OCI-LY1 (cell line): ENCODE measurements around the gene TSHZ3.

Source experiments
- H2AFZ ChIP-seq: fragments of 200-600 bp; sonication (generic), shearing (Covaris generic); 2 replicates; pipeline ENCODE4 v1.6.0; 2014; ENCODE audit warnings: antibody characterized with exemption, mild to moderate bottlenecking, low read length
- H3F3A ChIP-seq: fragments of 200-600 bp; sonication (generic), shearing (Covaris generic); 2 replicates; pipeline ENCODE4 v1.6.0; 2014; ENCODE audit warnings: mild to moderate bottlenecking, antibody characterized with exemption, low read length, moderate library complexity; ENCODE audit not compliant: insufficient read depth
- H3K27ac ChIP-seq: fragments of 200-600 bp; sonication (generic); 2 replicates; pipeline ENCODE4 v1.5.1; 2014; ENCODE audit warnings: low read length, mixed run types, mild to moderate bottlenecking, low read depth; ENCODE audit not compliant: poor library complexity, severe bottlenecking
- H3K27me3 ChIP-seq: fragments of 200-600 bp; sonication (generic); 2 replicates; pipeline ENCODE4 v1.6.0; 2014; ENCODE audit warnings: antibody characterized with exemption, mild to moderate bottlenecking, low read length, moderate library complexity; ENCODE audit not compliant: insufficient read depth
- H3K36me3 ChIP-seq: fragments of 200-600 bp; sonication (generic); 2 replicates; pipeline ENCODE4 v1.6.1; 2014; ENCODE audit warnings: mild to moderate bottlenecking, antibody characterized with exemption, low read length, moderate library complexity, mixed read lengths; ENCODE audit not compliant: insufficient read depth
- H3K4me1 ChIP-seq: fragments of 200-600 bp; sonication (generic); 2 replicates; pipeline ENCODE4 v1.5.1; 2014; ENCODE audit warnings: mild to moderate bottlenecking, low read length, moderate library complexity; ENCODE audit not compliant: insufficient read depth, severe bottlenecking
- H3K4me2 ChIP-seq: fragments of 200-600 bp; sonication (generic), shearing (Covaris generic); 2 replicates; pipeline ENCODE4 v1.6.1; 2014; ENCODE audit warnings: low read length
- H3K4me3 ChIP-seq: fragments of 200-600 bp; sonication (generic); 2 replicates; pipeline ENCODE4 v1.5.1; 2014; ENCODE audit warnings: low read length, low read depth, mild to moderate bottlenecking, mixed read lengths; ENCODE audit not compliant: poor library complexity, severe bottlenecking
- H3K79me2 ChIP-seq: fragments of 200-600 bp; shearing (Covaris generic); 2 replicates; pipeline ENCODE4 v1.6.1; 2016; ENCODE audit warnings: mixed run types, low read length, mixed read lengths; ENCODE audit not compliant: insufficient read depth
- H3K9ac ChIP-seq: fragments of 200-600 bp; sonication (generic), shearing (Covaris generic); 2 replicates; pipeline ENCODE4 v1.6.1; 2014; ENCODE audit warnings: mild to moderate bottlenecking, low read length, mixed read lengths
- H3K9me2 ChIP-seq: fragments of 200-600 bp; sonication (generic), shearing (Covaris generic); 2 replicates; pipeline ENCODE4 v1.6.1; 2014; ENCODE audit warnings: low read depth, mild to moderate bottlenecking, low read length, mixed read lengths
- H3K9me3 ChIP-seq: fragments of 200-600 bp; shearing (Covaris generic); 2 replicates; pipeline ENCODE4 v1.6.1; 2014; ENCODE audit warnings: low read length, mixed read lengths
- H4K20me1 ChIP-seq: fragments of 200-600 bp; sonication (generic), shearing (Covaris generic); 2 replicates; pipeline ENCODE4 v1.6.0; 2016; ENCODE audit warnings: mild to moderate bottlenecking, low read length; ENCODE audit not compliant: insufficient read depth
- EZH2 ChIP-seq: fragments of 200-600 bp; sonication (generic), shearing (Covaris generic); IDR thresholded peaks from 2 replicates; pipeline ENCODE4 v1.8.0; 2017; ENCODE audit warnings: borderline replicate concordance, mixed run types, mild to moderate bottlenecking, antibody characterized with exemption, low read length, moderate library complexity, mixed read lengths
- TF ChIP-seq, protein P1 (sequence below): fragments of 200-600 bp; sonication (generic), shearing (Covaris generic); IDR thresholded peaks from 2 replicates; pipeline ENCODE4 v1.5.1; 2017; ENCODE audit warnings: mild to moderate bottlenecking, antibody characterized with exemption, low read length, moderate library complexity, mixed read lengths

TSHZ3 gene

GRCh38 chr19:31335716-31336115 is 13.5 kb downstream of the TSHZ3 start:
- Histone ChIP-seq H3K4me2 (no peak overlapping the region), H3K9ac (no peak overlapping the region), H3K4me1 (no peaks in the 10 kb centered on the region), H3F3A (no peaks in the 10 kb centered on the region), H3K4me3 (no peak overlapping the region), H3K27ac (no peak overlapping the region), H3K79me2 (no peaks in the 10 kb centered on the region), H2AFZ (no peak overlapping the region), H3K36me3 (no peaks in the 10 kb centered on the region), H3K9me2 (no peaks in the 10 kb centered on the region), H4K20me1 (no peaks in the 10 kb centered on the region), H3K27me3 (no peaks in the 10 kb centered on the region), H3K9me3 (no peaks in the 10 kb centered on the region)
- no peak for TF ChIP-seq EZH2

- Histone ChIP-seq H3K4me2 (no peak overlapping the region), H3K9ac (no peak overlapping the region), H3K79me2 (no peaks in the 10 kb centered on the region), H3K27ac (no peak overlapping the region), H3K36me3 (no peaks in the 10 kb centered on the region), H3K4me3 (no peak overlapping the region), H3F3A (no peaks in the 10 kb centered on the region), H3K27me3 (no peaks in the 10 kb centered on the region), H3K9me3 (no peaks in the 10 kb centered on the region), H3K9me2 (no peaks in the 10 kb centered on the region), H4K20me1 (no peaks in the 10 kb centered on the region), H2AFZ (no peak overlapping the region), H3K4me1 (no peaks in the 10 kb centered on the region)
- TF ChIP-seq EZH2: no peak
- TF ChIP-seq, protein P1, sequence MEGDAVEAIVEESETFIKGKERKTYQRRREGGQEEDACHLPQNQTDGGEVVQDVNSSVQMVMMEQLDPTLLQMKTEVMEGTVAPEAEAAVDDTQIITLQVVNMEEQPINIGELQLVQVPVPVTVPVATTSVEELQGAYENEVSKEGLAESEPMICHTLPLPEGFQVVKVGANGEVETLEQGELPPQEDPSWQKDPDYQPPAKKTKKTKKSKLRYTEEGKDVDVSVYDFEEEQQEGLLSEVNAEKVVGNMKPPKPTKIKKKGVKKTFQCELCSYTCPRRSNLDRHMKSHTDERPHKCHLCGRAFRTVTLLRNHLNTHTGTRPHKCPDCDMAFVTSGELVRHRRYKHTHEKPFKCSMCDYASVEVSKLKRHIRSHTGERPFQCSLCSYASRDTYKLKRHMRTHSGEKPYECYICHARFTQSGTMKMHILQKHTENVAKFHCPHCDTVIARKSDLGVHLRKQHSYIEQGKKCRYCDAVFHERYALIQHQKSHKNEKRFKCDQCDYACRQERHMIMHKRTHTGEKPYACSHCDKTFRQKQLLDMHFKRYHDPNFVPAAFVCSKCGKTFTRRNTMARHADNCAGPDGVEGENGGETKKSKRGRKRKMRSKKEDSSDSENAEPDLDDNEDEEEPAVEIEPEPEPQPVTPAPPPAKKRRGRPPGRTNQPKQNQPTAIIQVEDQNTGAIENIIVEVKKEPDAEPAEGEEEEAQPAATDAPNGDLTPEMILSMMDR: no peak
Measured at GRCh38 chr19:31334849-31335624, 14.2 kb downstream of the TSHZ3 start.

DNA sequence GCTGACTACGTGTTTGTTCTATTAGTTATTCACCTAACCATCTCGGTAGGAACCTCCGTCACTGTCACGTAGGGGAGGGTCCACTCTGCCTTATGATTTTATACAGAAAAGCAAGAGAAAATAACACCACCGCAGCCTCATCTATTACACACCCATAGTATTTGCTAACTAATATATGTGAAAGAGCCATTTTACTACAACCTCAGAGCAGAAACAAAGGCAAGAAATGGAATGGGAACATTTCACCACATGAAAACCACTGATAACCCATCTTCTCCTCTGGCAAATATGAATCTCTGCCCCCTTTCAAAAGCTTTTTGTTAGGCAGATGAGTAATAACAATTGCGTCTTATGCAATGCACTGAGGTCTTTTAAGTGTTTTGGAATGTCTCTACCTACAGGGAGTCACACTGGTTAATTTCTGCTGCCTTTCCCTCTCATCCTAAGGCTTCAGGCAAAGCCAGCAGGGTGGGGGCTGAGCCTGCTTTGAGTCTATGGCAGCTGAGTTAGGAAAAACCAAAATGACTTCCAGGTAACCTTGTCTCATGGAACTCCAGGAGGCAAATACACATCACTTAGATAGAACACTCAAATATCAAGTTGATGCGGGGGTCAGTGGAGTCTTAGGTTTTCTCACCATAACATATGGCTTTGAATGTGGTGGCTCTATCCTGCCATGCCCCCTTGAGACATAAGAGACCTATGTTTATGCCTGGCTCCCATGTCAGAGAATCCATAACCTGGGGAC is 15.0 kb downstream of the TSHZ3 start:
- Histone ChIP-seq H3K79me2 (no peaks in the 10 kb centered on the region), H3K9me3 (no peaks in the 10 kb centered on the region), H3K27ac (no peak overlapping the region), H3K36me3 (no peaks in the 10 kb centered on the region), H4K20me1 (no peaks in the 10 kb centered on the region), H3K9me2 (no peaks in the 10 kb centered on the region), H3K4me2 (no peak overlapping the region), H3F3A (no peaks in the 10 kb centered on the region), H3K4me1 (no peaks in the 10 kb centered on the region), H2AFZ (no peak overlapping the region), H3K9ac (no peak overlapping the region), H3K27me3 (no peaks in the 10 kb centered on the region), H3K4me3 (no peak overlapping the region)
- no peak for TF ChIP-seq EZH2
- TF ChIP-seq, protein P1: no peak
